NCI-H2081 treated with DMSO at 0.1 percent for 48 hours (cell line): ENCODE measurements around the gene ZNF296.

Experiments
- DNase-seq: peaks from one replicate; lab custom pipeline; 2025; lab: John Stamatoyannopoulos, UW

ZNF296 gene

GRCh38 chr19:45103156-45103507 is 26.9 kb upstream of the ZNF296 start:
- DNase-seq: peak; percentile 62

DNA sequence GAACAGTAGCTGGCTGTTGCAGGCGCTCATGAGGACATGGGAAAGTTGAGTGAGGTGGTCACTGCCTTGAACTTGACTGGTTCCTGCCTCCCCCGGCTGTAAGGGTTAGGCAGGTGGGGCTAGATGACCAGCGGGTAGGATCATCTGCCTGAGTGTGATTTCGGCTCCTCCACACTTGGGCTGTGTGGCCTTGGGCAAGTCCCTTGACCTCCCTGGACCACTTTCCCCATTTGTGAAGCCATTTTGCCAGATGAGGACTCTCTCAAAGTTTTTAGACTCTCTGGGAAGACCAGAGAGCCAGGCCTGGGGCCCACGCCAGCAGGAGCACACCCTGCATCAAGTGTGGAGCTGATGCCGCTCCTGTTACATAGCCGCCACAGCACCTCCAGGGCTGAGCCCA is 26.2 kb upstream of the ZNF296 start:
- no peak for DNase-seq

DNA sequence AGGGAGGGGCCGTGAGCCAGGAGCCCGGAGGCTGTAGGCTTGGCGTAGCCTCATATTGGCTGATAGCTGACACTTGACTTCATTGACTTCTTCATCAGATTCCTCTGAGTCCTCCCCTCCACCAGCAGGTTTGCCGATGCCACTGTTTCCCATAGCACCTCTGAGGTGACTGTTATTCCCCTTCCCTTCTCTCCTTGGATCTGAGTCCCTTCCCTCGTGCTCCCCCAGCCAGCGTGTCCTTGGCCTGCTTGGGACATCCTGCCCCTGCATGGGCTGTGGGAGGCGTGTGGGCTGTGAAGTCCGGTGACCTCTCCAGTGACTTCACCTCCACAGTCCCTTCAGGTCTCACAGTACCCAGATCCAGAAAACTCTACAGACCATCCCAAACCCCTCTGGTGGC is 25.5 kb upstream of the ZNF296 start:
- DNase-seq: no peak

GRCh38 chr19:45100846-45101252 is 24.6 kb upstream of the ZNF296 start:
- DNase-seq: no peak

DNA sequence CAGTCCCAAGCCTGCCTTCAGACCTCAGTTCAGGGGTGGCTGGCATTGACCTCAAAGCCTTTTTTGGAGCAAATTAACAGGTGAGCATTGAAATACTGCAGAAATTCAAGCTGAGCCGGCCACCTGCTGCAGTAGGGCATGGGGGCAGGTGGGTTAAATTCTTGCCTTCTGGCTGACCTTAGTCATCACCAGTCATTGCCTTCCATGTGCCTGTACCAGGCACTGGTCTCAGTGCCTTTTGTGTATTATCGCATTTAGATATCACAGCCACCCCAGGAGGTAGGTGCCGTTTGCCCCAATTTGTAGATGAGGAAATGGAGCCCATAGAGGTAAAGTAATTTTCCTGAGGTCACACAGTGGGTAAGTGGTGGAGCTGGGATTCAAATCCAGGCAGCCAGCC is 23.9 kb upstream of the ZNF296 start:
- no peak for DNase-seq

GRCh38 chr19:45099467-45100191 is 23.4 kb upstream of the ZNF296 start:
- DNase-seq: no peak

- peak; percentile 34 for DNase-seq
Measured at GRCh38 chr19:45098521-45099466, 22.5 kb upstream of the ZNF296 start.

GRCh38 chr19:45097776-45098520 is 21.7 kb upstream of the ZNF296 start:
- DNase-seq: no peak

- no peak for DNase-seq
Measured at GRCh38 chr19:45097450-45097775, 21.1 kb upstream of the ZNF296 start.

DNA sequence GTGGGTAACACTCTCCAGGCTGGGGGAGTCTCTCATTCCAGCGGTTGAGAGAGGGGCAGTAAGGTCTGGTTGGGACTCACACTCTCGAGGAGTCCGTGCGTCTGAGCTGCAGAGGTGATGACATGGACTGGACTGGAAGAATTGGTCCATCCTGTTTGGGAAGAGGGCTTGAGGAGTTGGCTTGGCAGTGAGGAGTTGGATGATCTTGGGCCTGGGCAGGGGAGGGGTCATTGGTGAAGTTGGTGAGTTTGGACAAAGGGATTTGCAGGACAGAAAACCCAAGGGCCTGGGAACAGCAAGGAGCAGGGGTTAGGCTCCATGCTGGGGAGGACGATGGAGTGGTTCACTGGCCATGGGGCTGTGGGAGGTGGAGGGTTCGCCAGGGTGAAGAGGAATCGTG is 20.4 kb upstream of the ZNF296 start:
- no peak for DNase-seq

- DNase-seq: no peak
Measured at GRCh38 chr19:45095496-45096413, 19.5 kb upstream of the ZNF296 start.

DNA sequence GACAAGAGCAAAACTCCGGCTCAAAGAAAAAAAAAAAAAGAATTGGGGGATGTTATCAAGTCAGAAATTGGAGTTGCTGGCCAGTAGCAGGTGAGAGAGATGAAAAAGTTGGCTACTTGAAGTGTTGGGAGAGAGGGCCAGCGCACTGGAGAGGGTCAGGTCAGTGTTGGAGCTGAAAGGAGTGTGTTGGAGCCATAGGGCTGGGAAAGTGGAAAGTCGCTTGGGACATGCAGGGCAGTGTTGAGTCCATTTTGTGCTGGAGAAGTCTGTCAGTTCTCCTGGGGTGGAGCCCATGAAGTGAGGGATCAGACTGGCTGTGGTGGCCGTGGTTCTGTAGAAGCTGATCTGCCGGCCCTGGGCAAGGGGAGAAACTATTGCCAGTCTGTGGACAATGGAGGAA is 18.4 kb upstream of the ZNF296 start:
- DNase-seq: no peak

- DNase-seq: no peak
Measured at GRCh38 chr19:45094137-45094536, 17.9 kb upstream of the ZNF296 start.

GRCh38 chr19:45092747-45093678 is 16.7 kb upstream of the ZNF296 start, which contains the start of gene PPP1R37:
PPP1R37 (plus strand) TSS chr19:45093179; CDS start chr19:45093326, 147 bp downstream.
- DNase-seq: peak; percentile 82

DNA sequence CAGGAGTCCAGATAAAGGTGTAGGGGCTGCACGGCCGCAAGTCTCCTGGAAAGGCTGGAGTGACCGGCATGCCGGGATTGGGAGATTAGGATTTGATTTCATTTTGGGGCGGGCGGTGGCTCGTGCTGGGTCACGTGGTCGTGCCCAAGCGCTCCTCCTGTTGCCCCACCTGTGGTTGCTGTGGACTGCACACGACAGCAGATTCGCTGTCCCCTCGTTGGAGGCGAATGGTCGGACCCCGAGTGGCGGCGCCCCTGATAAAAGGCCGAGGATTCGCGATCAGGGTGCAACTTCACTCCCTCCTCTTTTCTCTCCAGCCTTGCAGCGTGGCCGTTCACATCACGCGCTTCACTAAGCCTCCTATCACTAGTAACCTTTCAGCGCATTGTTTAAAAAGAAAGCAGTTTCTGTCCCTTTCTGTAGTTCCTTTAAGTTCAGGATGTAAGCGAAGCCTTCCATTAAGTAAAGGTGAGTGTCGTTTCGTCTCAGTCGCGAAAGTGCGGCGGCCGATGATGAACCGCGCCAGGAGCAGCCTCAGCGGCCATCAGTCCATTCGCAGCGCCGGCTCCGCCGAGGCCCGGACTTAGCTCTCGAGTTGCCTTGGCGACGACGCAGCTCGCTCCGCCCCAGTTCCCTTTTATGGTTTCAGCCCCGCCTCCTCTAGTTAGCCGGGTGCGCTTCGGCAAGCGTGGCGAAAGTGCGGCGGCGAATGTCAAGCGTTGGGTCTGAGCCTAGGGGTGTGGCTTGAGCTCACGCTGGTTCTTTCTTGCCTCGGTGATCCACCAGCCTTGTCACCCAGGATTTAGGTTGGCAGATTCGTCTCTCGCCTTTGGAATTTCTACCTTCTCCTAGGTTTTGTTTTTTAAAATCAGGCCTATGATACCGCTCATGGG is 15.0 kb upstream of the ZNF296 start:
- DNase-seq: peak; percentile 89

GRCh38 chr19:45090606-45091005 is 14.3 kb upstream of the ZNF296 start:
- no peak for DNase-seq

DNA sequence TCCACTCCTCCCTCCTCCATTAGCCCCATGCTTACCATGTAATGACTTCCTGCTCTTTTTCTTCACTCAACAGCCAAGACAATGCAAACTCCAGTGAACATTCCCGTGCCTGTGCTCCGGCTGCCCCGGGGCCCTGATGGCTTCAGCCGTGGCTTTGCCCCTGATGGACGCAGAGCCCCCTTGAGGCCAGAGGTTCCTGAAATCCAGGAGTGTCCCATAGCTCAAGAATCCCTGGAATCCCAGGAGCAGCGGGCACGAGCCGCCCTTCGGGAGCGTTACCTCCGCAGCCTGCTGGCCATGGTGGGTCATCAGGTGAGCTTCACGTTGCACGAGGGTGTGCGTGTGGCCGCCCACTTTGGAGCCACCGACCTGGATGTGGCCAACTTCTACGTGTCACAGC is 13.8 kb upstream of the ZNF296 start:
- no peak for DNase-seq

DNA sequence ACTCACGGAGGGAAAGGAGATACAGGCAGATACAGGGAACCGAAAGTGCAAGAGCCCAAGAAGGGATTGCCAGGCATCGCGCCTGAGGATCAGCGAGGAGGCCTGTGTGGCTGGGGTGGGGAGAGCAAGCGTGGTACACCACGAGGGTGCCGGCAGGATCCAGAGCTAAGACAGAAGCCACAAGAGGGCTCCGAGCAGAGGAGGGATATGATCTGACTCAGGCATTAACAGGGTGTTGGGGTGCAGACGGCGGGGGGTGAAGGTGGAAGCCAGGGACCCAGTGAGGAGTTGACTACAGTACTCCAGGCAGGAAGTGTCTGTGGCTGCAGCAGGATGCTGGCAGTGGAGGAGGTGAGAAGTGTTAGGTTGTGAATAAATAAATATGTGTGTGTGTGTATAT is 11.3 kb upstream of the ZNF296 start:
- no peak for DNase-seq

GRCh38 chr19:45086480-45086879 is 10.2 kb upstream of the ZNF296 start:
- DNase-seq: no peak
